ENCODE data around the gene RPRD2.
"Not testable (repeated sequence)": the region's sequence is repeated elsewhere in the genome, so short reads cannot be mapped to it uniquely, and the experiment has no call there.

RPRD2 gene

DNA sequence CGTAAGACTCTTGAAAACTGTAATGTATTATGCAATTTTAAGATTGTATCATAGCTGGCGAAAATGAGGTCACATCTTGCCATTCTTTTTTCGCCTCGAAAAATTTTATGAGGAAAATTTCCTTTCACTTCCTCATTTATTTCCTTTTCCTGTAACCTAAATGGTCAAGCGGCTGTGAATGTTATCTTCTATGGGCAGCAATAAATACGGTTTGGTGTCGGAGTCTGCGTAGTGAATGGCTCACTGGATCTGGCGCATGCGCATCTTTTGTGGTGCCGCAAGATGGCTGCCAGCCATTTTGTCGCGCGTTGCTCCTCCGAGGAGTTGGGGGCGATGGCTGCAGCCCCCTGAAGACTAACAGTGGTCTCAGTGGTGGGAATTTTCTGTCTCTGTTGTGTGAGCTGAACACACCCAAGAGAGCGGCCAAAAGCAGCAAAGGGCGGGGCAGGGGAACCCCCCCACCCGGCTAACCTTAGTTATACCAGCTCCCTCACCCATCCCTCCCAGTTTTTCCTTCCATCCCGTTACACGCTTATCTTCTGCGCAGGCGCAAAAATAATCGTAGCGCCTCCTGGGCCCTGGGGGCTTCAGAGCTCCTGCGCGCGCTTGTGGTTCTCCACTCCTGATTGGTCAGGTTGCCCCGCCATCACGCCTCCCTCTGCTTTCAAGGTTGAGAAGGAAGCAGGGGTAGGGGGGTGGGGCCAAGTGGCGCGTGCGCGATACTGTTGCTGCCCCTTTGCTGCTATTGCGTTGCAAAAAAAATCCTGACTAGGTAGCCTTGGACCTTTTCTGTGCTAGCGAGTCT is at the start of gene RPRD2:
Gene RPRD2, plus strand, starts transcription at position 722 of the 805 bp plus-strand sequence. CDS start 568 bp downstream, outside the sequence.
- peak; percentile 97 to 100 for DNase-seq (ENCODE audit: extremely low read depth in 1 of 2, low read depth in 1 of 2)

DNA sequence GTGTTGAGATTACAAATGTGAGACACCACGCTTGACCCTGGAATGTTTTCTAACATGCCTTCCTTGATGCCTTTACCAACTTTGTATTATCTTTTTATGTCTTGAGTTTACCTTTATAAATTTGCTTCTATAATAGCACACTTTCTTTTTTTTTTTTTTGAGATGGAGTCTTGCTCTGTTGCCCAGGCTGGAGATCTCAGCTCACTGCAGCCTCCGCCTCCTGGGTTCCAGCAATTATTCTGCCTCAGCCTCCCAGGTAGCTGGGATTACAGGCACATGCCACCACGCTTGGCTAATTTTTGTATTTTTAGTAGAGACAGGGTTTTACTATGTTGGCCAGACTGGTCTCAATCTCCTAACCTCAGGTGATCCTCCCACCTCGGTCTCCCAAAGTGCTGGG is 49.3 kb upstream of the RPRD2 start:
- not testable (repeated sequence) for DNase-seq (ENCODE audit: extremely low read depth in 1 of 2, low read depth in 1 of 2)

DNA sequence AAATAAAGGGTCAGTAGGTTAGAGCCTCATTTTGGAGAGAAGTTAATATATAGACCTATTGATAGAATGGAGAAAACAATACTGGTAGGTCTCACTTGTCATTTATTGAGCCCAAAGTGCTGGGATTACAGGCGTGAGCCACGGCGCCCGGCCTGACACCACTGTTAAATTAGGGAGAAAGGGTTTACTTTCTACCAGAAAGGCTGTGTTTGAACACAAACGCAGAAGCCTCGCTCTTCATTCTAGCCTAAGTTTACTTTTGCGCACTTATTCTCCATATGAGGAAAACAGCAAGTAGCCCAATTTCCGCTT is 43.3 kb upstream of the RPRD2 start:
- no peak for DNase-seq (ENCODE audit: extremely low read depth in 1 of 2, low read depth in 1 of 2)

DNA sequence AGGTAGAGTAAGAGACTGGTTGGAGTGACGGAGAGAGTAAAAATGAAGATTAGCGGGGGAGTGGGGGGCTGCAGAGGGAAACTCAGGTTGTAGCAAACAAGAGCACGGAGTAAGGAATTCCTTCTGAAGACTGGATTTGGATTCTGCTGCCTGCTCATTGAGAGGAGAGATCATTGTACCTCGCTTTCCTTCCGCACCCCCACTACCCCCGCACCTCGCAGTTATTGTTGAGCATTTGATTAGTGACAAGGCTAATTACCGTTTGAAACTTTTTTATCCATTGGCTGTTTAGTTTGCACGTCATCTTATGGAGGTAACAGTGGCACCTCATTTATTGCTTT is 42.2 kb upstream of the RPRD2 start:
- DNase-seq (ENCODE audit: extremely low read depth in 1 of 2, low read depth in 1 of 2), result no peak

DNA sequence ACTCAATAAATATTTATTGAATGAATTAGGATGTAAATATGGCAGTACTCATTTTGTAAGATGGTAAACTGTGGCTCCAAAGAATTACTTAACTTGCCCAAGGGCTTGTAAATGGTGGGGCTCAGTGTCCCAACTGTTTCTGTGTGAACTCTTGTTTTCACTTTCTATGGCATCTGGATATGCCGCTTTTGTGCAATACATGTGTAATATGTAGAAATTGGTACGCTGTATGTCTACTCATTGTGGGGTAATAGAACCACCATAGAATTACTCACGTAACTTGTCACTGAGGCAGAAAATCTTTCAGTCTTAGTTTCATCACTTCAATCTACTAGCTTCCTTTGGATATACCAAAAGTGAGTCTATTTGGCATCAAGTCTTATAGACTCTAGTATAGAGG is 41.6 kb upstream of the RPRD2 start:
- DNase-seq (ENCODE audit: extremely low read depth in 1 of 2, low read depth in 1 of 2), result peak in 1 of 2 donors; percentile 17

DNA sequence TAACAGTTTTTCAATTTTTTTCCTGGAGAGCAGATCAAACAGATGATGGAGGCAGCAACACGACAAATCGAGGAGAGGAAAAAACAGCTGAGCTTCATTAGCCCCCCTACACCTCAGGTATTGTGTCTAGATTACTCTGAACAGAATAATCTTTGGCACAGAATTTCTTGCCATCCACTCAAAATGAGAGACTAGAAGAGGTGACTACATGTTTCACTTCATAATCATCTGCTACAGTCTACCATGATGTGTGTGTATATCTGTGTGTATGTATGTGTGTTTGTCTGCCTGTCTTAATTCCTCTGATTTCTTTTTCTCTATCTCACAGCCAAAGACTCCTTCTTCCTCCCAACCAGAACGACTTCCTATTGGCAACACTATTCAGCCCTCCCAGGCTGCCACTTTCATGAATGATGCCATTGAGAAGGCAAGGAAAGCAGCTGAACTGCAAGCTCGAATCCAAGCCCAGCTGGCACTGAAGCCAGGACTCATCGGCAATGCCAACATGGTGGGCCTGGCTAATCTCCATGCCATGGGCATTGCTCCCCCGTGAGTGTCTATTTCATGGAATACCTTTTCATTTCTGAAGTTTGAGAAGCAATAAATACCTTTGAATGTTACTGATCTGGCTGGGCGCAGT is 31.2 kb upstream of the RPRD2 start:
- no peak for DNase-seq (ENCODE audit: extremely low read depth in 1 of 2, low read depth in 1 of 2)

DNA sequence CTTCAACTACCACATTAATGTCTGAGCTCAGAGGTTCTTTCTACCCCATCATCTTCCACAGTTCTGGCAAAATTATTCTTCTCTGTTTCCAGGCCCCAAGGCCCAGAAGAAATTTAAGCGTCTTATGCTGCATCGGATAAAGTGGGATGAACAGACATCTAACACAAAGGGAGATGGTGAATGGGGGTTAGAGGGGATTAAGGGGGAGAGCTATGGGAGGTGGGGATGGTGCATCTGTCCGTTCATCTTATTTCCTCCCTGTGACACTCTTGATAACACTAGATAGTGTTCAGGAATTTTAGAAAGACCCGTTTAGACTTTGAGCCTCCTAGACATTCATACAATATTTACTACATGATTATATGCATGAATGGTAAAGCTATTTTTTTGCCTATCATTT is 17.6 kb upstream of the RPRD2 start:
- no peak for DNase-seq (ENCODE audit: extremely low read depth in 1 of 2, low read depth in 1 of 2)

DNA sequence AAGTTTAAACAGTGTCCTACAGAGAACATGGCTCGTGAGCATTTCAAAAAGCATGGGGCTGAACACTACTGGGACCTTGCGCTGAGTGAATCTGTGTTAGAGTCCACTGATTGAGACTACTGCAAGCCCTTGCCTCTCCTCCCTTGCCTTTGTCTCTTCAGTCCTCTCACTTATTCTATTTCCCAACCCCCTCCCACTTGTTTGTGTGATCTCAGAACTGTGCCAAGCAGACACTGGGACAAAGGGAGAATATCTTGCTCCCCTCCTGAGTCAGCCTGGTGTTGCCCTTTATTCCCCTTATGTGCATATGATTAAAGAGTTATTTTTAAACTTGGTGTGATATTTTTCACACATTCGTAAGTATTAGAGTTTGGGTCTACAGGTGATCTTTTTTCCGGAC is 11.1 kb upstream of the RPRD2 start:
- no peak for DNase-seq (ENCODE audit: extremely low read depth in 1 of 2, low read depth in 1 of 2)

DNA sequence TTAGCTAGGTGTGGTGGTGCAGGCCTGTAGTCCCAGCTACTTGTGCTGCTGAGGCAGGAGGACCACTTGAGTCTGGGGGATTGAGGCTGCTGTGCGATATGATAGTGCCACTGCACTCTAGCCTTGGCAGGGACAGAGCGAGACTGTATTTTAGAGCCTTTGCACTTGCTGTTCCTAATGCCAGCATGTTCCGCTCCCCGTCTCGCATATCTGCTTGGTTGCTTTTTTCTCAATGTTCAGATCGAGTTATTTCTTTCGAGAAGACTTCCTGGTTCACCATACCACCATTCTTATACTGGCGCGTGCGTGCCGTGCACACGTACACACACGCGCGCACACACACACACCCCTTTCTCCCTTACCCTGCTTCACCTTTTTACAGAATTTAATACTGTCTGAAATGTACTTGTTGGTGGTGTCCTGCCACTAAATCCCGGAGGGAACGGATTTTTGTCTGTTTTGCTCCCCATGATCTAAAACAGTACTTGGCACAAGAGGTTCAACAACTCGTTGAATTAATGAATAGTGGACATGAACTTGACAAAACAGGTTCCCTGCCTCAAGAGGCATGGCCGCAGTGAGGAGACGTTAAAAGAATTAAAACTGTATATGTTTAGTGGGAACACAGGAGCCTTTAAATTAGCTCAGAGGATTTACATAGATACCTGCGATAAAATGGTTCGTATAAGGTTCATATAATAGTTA is 1.1 kb upstream of the RPRD2 start:
- DNase-seq (ENCODE audit: extremely low read depth in 1 of 2, low read depth in 1 of 2), result no peak

DNA sequence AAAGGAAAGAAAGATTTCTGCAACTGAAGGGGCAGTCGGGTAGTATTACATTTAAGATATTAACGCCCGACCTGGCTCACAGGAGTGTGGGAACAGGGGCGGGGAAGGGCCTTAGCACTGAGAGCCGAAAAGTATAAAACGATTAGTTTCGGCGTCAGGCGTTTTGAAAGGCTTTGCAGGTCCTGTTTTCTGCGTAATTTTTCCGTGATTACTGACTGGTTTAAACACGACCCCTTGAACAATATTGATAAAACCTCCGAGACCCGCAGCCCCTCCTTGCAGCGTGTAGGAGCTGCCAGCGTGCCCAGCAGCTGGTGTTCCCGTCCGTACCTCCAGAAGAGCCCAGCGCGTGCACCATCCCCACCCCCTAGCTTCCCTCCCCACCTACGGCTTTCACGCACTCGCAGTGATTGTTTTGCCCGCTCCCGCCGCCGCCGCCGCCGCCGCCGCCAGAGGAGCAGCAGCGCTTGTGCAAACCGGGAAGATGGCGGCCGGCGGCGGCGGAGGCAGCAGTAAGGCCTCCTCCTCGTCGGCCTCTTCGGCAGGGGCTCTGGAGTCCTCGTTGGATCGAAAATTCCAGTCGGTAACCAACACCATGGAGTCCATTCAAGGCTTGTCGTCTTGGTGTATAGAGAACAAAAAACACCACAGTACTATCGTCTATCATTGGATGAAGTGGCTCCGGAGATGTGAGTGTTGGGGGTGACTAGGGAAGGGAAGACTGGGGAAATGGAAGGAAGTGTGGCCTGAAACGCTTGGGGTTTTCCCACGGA is 470 bp downstream of the RPRD2 start:
- DNase-seq (ENCODE audit: extremely low read depth in 1 of 2, low read depth in 1 of 2), result peak; percentile 57 to 69

DNA sequence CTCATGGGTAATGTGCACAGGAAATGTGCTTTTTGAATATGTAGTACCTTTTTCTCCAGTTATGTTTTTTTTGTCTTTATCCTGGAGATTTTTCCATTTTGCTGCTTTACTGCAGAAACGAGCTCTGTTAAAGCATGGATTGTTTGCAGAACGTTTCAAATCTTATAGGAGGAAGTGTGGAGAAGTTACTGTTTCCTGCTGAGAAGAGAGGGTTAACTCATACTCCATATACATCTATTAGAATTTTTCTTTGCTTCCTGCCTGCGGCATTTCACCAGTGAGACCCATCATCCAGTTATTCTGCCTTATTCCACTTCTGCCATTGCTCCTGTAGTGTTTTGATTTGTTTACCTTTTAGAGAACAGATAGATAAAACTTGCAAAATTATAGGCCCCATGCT is 2.0 kb downstream of the RPRD2 start:
- DNase-seq (ENCODE audit: extremely low read depth in 1 of 2, low read depth in 1 of 2), result no peak

DNA sequence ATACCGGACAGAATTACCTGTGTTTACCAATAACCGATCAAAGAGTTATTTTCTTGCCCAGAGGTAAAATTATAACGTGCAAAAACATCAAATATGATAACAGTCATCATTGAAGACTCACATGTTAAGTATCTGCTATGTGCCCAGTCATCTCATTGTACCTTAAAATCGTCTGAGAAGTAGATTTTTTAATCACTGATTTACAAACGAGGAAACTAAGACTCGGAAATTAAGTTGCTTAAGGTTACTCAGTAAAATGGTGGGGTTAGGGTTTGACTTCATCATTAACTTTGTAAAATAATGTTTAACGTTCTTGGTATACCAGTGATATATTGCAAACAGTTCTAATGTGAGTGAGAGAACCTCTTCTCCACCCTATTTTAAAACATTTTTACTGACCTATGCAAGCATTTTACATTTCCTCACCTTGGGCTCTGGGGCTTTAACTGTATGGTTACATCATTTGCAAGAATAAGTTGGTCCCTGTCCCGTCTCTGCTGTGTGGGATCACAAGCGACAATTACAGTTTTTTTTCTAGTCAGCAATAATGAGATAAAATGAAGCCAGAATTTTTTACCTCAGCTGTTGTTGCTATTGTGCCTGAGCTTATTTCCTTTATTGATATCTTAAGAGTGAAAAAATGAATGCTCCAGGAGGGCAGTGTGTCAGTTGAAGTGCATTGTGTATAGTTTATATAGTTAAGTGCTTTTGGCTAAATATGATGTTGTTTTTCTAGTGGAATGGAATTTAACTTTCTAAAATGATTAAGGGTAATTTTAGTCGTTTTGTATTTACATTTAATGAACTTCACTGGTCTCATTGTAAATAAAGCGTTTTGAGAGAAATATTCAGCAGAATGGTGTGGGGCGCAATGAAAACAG is 2.7 kb downstream of the RPRD2 start:
- no peak for DNase-seq (ENCODE audit: extremely low read depth in 1 of 2, low read depth in 1 of 2)

DNA sequence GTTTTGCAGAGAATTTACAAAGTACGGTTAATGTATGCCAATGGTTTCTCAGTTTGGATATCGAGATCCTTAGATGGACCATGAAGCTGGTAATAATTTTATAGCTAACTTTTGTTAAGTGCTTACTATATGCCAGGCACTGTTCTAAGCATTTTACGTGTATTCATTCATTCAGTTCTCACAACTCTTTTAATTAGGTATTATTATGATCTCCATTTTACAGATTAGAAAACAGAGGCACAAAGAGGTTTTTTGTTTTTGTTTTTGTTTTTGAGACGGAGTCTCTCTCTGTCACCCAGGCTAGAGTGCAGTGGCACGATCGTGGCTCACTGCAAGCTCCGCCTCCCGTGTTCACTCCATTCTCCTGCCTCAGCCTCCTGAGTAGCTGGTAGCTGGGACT is 7.2 kb downstream of the RPRD2 start:
- DNase-seq (ENCODE audit: extremely low read depth in 1 of 2, low read depth in 1 of 2), result no peak

DNA sequence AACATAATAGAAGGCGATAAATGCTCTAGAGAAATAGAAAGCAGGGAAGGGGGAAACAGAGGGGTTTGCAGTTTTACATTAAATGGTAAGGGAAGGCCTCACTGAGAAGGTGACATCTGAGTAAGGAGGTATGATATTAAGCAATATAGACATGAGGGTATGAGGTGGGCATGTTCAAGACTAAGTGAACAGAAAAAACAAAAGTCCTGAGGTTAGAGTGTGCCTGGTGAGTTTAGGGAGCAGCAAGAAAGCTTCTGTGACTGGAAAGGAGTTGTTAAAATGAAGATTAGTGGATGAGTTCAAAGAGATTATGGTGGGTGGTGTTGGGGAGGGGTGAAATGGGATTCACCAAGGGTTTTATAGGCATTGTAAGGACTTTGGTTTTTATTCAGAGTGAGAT is 8.6 kb downstream of the RPRD2 start:
- no peak for DNase-seq (ENCODE audit: extremely low read depth in 1 of 2, low read depth in 1 of 2)

DNA sequence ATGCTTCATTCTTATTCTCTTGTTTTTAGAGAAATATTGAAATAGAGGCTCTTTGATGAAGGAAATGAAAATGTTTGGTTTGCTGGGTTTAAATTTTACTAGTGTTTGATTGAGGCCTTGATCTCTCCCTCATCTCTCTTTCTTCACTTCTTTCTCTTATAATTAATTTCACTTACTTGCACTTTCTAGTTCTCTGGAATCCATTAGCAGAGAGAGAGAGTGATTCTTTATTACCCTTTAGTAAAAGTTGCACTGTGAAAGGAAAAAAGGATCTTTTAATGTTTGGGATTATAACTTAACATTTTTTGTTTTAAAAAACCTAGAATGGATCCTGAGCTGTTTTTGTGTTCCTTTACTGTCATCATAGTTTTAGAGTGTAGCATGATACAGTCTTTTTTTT is 12.2 kb downstream of the RPRD2 start:
- DNase-seq (ENCODE audit: extremely low read depth in 1 of 2, low read depth in 1 of 2), result no peak

DNA sequence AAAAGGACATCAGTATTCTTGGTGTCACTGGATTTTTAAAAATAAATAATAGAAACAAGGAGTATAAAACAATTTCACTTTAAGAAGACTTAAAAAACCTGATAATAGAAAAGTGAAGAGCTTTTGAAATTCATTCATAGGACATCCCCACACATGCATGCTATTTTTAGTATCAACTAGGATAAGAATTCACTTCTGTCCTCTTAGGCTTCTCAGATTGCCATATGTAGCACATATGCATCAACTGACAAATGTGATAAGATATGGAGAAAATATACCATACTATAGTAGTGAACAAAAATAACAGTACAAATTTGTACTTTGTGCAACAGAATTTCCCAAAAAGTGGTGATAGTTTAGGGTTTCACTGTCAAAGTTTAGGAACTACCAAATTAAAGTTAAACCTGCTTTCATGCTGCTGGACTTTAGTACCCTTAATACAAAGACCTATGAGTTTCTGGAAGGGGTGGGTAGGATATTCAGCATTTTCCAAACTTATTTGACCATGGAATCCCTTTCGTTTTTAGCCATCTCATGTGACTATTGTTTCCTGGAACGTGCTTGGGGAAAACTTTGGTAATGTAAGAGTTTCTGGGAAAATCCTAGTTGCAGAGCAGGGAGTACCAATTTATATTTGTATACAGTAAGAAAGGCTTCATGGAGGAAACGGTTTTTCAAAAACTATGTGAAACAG is 19.8 kb downstream of the RPRD2 start:
- DNase-seq (ENCODE audit: extremely low read depth in 1 of 2, low read depth in 1 of 2), result no peak

DNA sequence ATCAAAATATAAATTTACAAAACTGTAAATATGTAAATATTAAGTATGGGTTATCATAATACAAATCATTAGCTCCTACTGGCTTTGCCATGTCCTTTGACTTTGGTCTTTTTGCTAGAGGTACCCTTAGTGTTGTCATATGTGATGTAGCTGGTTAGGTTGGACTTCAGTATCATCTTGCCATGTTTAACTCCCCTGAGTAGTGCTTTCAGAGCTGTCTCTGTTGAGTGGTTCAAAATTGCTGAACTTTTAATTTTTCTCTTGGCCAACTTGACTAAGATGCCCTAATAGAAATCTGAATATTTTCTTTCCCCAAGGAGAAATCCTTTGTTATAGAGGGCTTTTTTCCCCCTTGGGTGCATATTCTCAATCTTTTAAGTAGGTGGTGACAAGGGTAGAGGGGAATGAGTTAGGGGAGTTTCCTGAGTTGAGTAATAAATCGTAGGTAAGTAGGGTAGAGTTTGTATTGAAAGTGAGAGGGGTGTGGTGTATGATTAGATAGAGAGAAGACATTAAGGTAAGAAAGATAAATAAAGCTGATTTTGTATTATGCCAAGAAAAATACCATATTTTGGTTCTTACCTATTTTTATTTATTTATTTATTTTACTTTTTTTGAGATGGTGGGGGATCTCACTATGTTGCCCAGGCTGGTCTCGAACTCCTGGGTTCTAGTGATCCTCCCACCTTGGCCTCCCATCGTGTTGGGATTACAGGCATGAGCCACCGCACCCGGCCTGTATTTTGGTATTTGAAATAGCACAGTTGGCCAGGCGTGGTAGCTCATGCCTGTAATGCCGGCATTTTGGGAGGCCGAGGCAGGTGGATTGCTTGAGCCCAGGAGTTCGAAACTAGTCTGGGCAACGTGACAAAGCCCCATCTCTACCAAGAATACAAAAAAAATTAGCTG is 21.8 kb downstream of the RPRD2 start:
- no peak for DNase-seq (ENCODE audit: extremely low read depth in 1 of 2, low read depth in 1 of 2)

DNA sequence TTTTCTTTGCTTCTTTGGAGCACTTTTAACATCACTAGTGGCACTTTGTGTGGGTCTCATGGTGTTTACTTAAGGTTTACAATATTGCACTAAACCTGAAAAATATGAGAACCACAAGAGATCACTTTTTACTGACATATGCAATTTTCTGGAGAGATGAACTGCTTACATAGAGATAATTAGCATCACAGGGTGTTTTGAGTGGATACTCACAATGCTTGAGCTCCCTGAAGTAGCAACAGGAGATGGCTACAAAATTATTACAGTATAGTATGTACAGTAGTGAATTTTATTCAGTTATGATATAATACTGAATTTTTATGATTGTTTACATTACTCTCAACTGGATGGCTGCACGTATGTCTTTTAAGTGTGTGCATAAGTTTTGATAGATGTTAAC is 22.6 kb downstream of the RPRD2 start:
- no peak for DNase-seq (ENCODE audit: extremely low read depth in 1 of 2, low read depth in 1 of 2)

DNA sequence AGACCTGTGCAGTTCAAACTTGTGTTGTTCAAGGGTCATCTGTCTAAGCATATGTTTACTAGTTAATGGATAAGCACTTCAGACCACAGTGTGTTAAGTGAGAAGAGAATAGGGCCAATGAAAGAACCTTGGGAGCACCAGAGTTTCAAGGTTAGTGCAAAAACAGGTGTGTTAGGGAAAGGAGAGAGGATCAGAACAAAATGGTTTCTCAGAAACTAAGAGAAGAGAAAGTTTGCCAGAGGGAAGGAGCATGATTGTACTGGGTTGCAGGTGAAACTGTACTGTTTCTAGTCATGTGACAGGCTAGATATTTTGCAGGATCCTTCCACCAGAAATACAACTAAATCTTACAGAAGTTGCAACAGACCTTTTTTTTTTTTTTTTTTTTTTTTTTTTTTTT is 23.3 kb downstream of the RPRD2 start:
- no peak for DNase-seq (ENCODE audit: extremely low read depth in 1 of 2, low read depth in 1 of 2)
